K562 (cell line): ENCODE data around the gene SOCS4. TPM values are rescaled to one million over a fixed set of nuclear protein-coding genes. Genes with fewer than 3 reads are reported as not detected.

Experiments used
- ATAC-seq: fragments of 200-7000 bp; cut with Tn5 transposase; 3 replicates; pipeline ENCODE4 v1.9.1; 2020; ENCODE audit warnings: moderate library complexity
- BruUV-seq: library from RNA; stranded (reverse); fragments of 400-500 nt; replicated peaks from 2 replicates; lab custom pipeline; 2021; lab: Mats Ljungman, UMichigan
- CTCF ChIA-PET: fragments of 300-600 bp; formaldehyde crosslinking; extraction: SDS; loops from one replicate; lab custom pipeline; 2021; ENCODE audit warnings: low intra/inter-chr PET ratio; lab: Yijun Ruan, JAX
- POLR2A ChIA-PET: fragments of 300-600, 350-650 bp; sonication (Branson Sonifier 250); formaldehyde crosslinking; extraction: SDS; loops from one replicate; lab custom pipeline; 2021; ENCODE audit warnings: antibody characterized with exemption, inconsistent platforms; lab: Yijun Ruan, JAX
- DNase-seq, 4 experiments: peaks; one replicate each; pipeline versions ENCODE4 v3.0.0 to v3.0.0-alpha.2; 2011 to 2018; ENCODE audit warnings: low spot score in 3 of 4, mixed read lengths in 3 of 4; ENCODE audit errors: extremely low read depth in 1 of 4
- FAIRE-seq: peaks from 2 replicates; lab custom pipeline; 2011; peaks lifted over from hg19 to GRCh38; lab: Jason Lieb, UNC
- H2AFZ ChIP-seq: 2 replicates; pipeline ENCODE4 v1.6.0; 2011; ENCODE audit warnings: low read depth, low read length, control low read depth, inconsistent platforms
- H3K27ac ChIP-seq: fragments of 200-600 bp; 3 replicates; pipeline ENCODE4 v1.8.0; 2011; ENCODE audit warnings: low read depth, mild to moderate bottlenecking, control low read depth, inconsistent platforms, low read length, moderate library complexity, mixed read lengths; ENCODE audit errors: extremely low read depth
- H3K27me3 ChIP-seq, 2 experiments: fragments of 300-600 bp in 1 of 2; 2 replicates in 1 of 2; 3 replicates in 1 of 2; pipeline versions ENCODE4 v1.6.0 to v1.8.0; 2011; ENCODE audit warnings: inconsistent platforms in 2 of 2, low read length in 2 of 2, mild to moderate bottlenecking in 1 of 2, mixed read lengths in 1 of 2, moderate library complexity in 1 of 2; ENCODE audit not compliant: control insufficient read depth in 2 of 2, insufficient read depth in 2 of 2
- H3K36me3 ChIP-seq: fragments of 300-600 bp; 3 replicates; pipeline ENCODE4 v1.8.0; 2011; ENCODE audit warnings: mild to moderate bottlenecking, low read length, inconsistent platforms; ENCODE audit not compliant: control insufficient read depth, insufficient read depth
- H3K4me1 ChIP-seq, 2 experiments: fragments of 200-600 bp in 1 of 2; replicated peaks in 1 of 2; 2 replicates in 1 of 2; 3 replicates in 1 of 2; pipeline versions ENCODE4 v1.5.1 to v1.8.0; 2011; ENCODE audit warnings: inconsistent platforms in 2 of 2, low read length in 2 of 2, mild to moderate bottlenecking in 1 of 2, mixed read lengths in 1 of 2, moderate library complexity in 1 of 2; ENCODE audit not compliant: control insufficient read depth in 2 of 2, insufficient read depth in 2 of 2
- H3K4me2 ChIP-seq: 2 replicates; pipeline ENCODE4 v1.6.1; 2011; ENCODE audit warnings: low read length, control low read depth, inconsistent platforms, mixed read lengths; ENCODE audit not compliant: insufficient read depth
- H3K4me3 ChIP-seq: fragments of 200-600 bp; sonication (generic), shearing (Covaris generic); 2 replicates; pipeline ENCODE4 v1.5.1; 2016; ENCODE audit warnings: control low read depth, inconsistent platforms
- H3K79me2 ChIP-seq: fragments of 200-600 bp; 3 replicates; pipeline ENCODE4 v1.8.0; 2011; ENCODE audit warnings: low read length, inconsistent platforms; ENCODE audit not compliant: control insufficient read depth, insufficient read depth
- H3K9ac ChIP-seq, 2 experiments: 2 replicates each; pipeline versions ENCODE4 v1.6.0 to v1.6.1; 2011; ENCODE audit warnings: low read depth in 2 of 2, low read length in 2 of 2, control low read depth in 1 of 2, inconsistent platforms in 1 of 2, mild to moderate bottlenecking in 1 of 2, mixed read lengths in 1 of 2; ENCODE audit not compliant: insufficient read depth in 1 of 2
- H3K9me1 ChIP-seq: one replicate; pipeline ENCODE4 v1.6.0; 2011; ENCODE audit warnings: inconsistent platforms, mild to moderate bottlenecking, low read length, moderate library complexity; ENCODE audit not compliant: control insufficient read depth, insufficient read depth
- H3K9me3 ChIP-seq: replicated peaks from 2 replicates; pipeline ENCODE4 v1.5.1; 2011; ENCODE audit warnings: low read depth, low read length, inconsistent platforms; ENCODE audit not compliant: control insufficient read depth, insufficient read depth
- H4K20me1 ChIP-seq: replicated peaks from 2 replicates; pipeline ENCODE4 v1.6.1; 2011; ENCODE audit warnings: low read length, inconsistent platforms, mixed read lengths; ENCODE audit not compliant: control insufficient read depth, insufficient read depth
- ADNP ChIP-seq: fragments of 200-800 bp; sonication (Bioruptor generic); IDR thresholded peaks from 2 replicates; pipeline ENCODE4 v1.6.1; 2016; ENCODE audit warnings: missing genetic modification characterization, missing compliant biosample characterization
- FOXA1 ChIP-seq: fragments of 450-650 bp; IDR thresholded peaks from 2 replicates; pipeline ENCODE4 v1.6.1; 2016; ENCODE audit warnings: mild to moderate bottlenecking, borderline replicate concordance
- HNRNPH1 ChIP-seq: fragments of 200-400 bp; formaldehyde crosslinking; optimal IDR thresholded peaks from 2 replicates; pipeline ENCODE3; 2017; ENCODE audit warnings: low read depth, mild to moderate bottlenecking, low read length, moderate library complexity
- LEF1 ChIP-seq: fragments of 450-650 bp; IDR thresholded peaks from 2 replicates; pipeline ENCODE4 v1.6.1; 2016; ENCODE audit warnings: mild to moderate bottlenecking
- NUFIP1 ChIP-seq: fragments of 450-650 bp; IDR thresholded peaks from 2 replicates; pipeline ENCODE4 v1.6.1; 2018; ENCODE audit not compliant: partially characterized antibody
- PYGO2 ChIP-seq: fragments of 450-650 bp; IDR thresholded peaks from 2 replicates; pipeline ENCODE4 v1.6.1; 2016; ENCODE audit warnings: mild to moderate bottlenecking, missing genetic modification characterization, moderate library complexity, missing compliant biosample characterization
- RBBP5 ChIP-seq: fragments of 200-600 bp; sonication (generic); IDR thresholded peaks from 2 replicates; pipeline ENCODE4 v1.6.1; 2012; ENCODE audit warnings: borderline replicate concordance, mild to moderate bottlenecking, low read length, control low read depth, inconsistent platforms; ENCODE audit not compliant: insufficient read depth, poor library complexity, severe bottlenecking
- SMC3 ChIP-seq: conservative IDR thresholded peaks from 2 replicates; pipeline ENCODE4 v1.6.1; 2011; ENCODE audit warnings: low read depth, low read length, improper control_type of control experiment; ENCODE audit not compliant: insufficient read depth
- TFAM ChIP-seq: fragments of 250-450 bp; sonication (Bioruptor Pico); conservative IDR thresholded peaks from 2 replicates; pipeline ENCODE4 v1.5.0; 2021; ENCODE audit warnings: mild to moderate bottlenecking, moderate library complexity
- ZNF143 ChIP-seq: sonication (generic); formaldehyde crosslinking; IDR thresholded peaks from 2 replicates; pipeline ENCODE4 v1.9.0; 2022; ENCODE audit warnings: mild to moderate bottlenecking, missing genetic modification reagents
- ZNF766 ChIP-seq: fragments of 200-800 bp; sonication (Bioruptor generic); conservative IDR thresholded peaks from 2 replicates; pipeline ENCODE4 v1.6.1; 2016; ENCODE audit warnings: missing genetic modification characterization, missing compliant biosample characterization
- WGBS: fragments of 100-300 bp; shearing (Covaris generic); methylation state at CpG from one replicate; pipeline ENCODE4 v1.1.6; 2016; ENCODE audit warnings: low coverage, mixed read lengths; ENCODE audit not compliant: insufficient coverage; ENCODE audit errors: missing lambda C conversion rate; 5-methylcytosine and 5-hydroxymethylcytosine counted together
- in situ Hi-C: fragments of 300-500 bp; cut with MboI; formaldehyde crosslinking; loops from 4 replicates; pipeline ENCODE4 v1.15.0; 2018; ENCODE audit warnings: inconsistent platforms, mixed read lengths
- intact Hi-C: fragments of 100-400 bp; cut with micrococcal nuclease; formaldehyde crosslinking; loops from 2 replicates; pipeline ENCODE4 v1.14.2; 2022
- polyA plus RNA-seq, 8 experiments: library from polyadenylated mRNA; depleted of rRNA in 4 of 8; stranded (reverse) in 5 of 8; unstranded in 3 of 8; fragments of >200 nt; fragmentation: Nextera tagmentation in 2 of 8; fragmentation: Illumina TruSeq in 1 of 8; extraction: Ambion mirVana in 2 of 8; extraction: Trizol in 1 of 8; gene quantifications; 2 replicates each; pipeline versions ENCODE4 v1.2.1 to v1.2.3, GENCODE V29; 2011 to 2014; ENCODE audit warnings: inconsistent platforms in 1 of 8, missing spikeins in 1 of 8
- total RNA-seq, 7 experiments: library from RNA; depleted of rRNA in 6 of 7; stranded (reverse); fragments of >200 nt in 6 of 7; fragmentation: Illumina TruSeq in 2 of 7; extraction: Trizol in 2 of 7; gene quantifications; 2 replicates each; pipeline versions ENCODE4 v1.2.1 to v1.2.3, GENCODE V29; 2011 to 2021; ENCODE audit warnings: low replicate concordance in 1 of 7
- TF ChIP-seq, protein P1 (sequence below): IDR thresholded peaks from 3 replicates; pipeline ENCODE4 v1.6.1; 2011; ENCODE audit warnings: borderline replicate concordance, mild to moderate bottlenecking, moderate library complexity; ENCODE audit not compliant: insufficient read length; ENCODE audit errors: extremely low read depth
- TF ChIP-seq, protein P2 (sequence below): fragments of 150-350 bp; IDR thresholded peaks from 2 replicates; pipeline ENCODE4 v1.6.1; 2014; ENCODE audit warnings: low read depth, mild to moderate bottlenecking, low read length, borderline replicate concordance

Gene SOCS4
- total and polyA plus RNA-seq, 9 of the 15 experiments (the other 6 are each of a cell fraction or from before 2014, with no cell fraction given): 2.6 to 12.7 (median 9.7) TPM

- Histone ChIP-seq H3K36me3 (no peaks in the 10 kb centered on the region), H3K4me1 (no peaks in the 10 kb centered on the region), H4K20me1 (no peaks in the 10 kb centered on the region), H3K9me1 (no peaks in the 10 kb centered on the region), H3K27ac (no peak overlapping the region), H3K9ac (no peak overlapping the region), H3K9me3 (no peaks in the 10 kb centered on the region), H3K79me2 (no peaks in the 10 kb centered on the region), H3K4me3 (no peak overlapping the region), H3K4me2 (no peak overlapping the region), H3K27me3 (no peaks in the 10 kb centered on the region), H2AFZ (no peak overlapping the region)
- 36% methylated on average over 4 of the region's 4 CpGs for WGBS
- no TSS peak for BruUV-seq
- DNase-seq: no peak
- CTCF ChIA-PET: no interaction called here
- intact Hi-C loops (loop anchor here (5.0 kb wide), 1 partner anchor 47 kb away; no protein-coding TSS in a partner anchor), in situ Hi-C loops (no loop called here)
- POLR2A ChIA-PET: interaction anchor here (1.3 kb wide), 1 partner anchor 11 kb away, joined by 3 read pairs; no protein-coding TSS in a partner anchor
- no peak for FAIRE-seq
- no peak for ATAC-seq
- TF ChIP-seq HNRNPH1 (no peak), LEF1 (no peak), ADNP (no peak), FOXA1 (no peak), SMC3 (no peak), ZNF766 (CRISPR knock-in tag) (no peak), RBBP5 (no peak), ZNF143 (CRISPR knock-in tag) (no peak), TFAM (CRISPR knock-in tag) (no peak), PYGO2 (tag) (no peak), NUFIP1 (no peak)
- TF ChIP-seq, protein P1, sequence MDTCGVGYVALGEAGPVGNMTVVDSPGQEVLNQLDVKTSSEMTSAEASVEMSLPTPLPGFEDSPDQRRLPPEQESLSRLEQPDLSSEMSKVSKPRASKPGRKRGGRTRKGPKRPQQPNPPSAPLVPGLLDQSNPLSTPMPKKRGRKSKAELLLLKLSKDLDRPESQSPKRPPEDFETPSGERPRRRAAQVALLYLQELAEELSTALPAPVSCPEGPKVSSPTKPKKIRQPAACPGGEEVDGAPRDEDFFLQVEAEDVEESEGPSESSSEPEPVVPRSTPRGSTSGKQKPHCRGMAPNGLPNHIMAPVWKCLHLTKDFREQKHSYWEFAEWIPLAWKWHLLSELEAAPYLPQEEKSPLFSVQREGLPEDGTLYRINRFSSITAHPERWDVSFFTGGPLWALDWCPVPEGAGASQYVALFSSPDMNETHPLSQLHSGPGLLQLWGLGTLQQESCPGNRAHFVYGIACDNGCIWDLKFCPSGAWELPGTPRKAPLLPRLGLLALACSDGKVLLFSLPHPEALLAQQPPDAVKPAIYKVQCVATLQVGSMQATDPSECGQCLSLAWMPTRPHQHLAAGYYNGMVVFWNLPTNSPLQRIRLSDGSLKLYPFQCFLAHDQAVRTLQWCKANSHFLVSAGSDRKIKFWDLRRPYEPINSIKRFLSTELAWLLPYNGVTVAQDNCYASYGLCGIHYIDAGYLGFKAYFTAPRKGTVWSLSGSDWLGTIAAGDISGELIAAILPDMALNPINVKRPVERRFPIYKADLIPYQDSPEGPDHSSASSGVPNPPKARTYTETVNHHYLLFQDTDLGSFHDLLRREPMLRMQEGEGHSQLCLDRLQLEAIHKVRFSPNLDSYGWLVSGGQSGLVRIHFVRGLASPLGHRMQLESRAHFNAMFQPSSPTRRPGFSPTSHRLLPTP: no peak
- TF ChIP-seq, protein P2, sequence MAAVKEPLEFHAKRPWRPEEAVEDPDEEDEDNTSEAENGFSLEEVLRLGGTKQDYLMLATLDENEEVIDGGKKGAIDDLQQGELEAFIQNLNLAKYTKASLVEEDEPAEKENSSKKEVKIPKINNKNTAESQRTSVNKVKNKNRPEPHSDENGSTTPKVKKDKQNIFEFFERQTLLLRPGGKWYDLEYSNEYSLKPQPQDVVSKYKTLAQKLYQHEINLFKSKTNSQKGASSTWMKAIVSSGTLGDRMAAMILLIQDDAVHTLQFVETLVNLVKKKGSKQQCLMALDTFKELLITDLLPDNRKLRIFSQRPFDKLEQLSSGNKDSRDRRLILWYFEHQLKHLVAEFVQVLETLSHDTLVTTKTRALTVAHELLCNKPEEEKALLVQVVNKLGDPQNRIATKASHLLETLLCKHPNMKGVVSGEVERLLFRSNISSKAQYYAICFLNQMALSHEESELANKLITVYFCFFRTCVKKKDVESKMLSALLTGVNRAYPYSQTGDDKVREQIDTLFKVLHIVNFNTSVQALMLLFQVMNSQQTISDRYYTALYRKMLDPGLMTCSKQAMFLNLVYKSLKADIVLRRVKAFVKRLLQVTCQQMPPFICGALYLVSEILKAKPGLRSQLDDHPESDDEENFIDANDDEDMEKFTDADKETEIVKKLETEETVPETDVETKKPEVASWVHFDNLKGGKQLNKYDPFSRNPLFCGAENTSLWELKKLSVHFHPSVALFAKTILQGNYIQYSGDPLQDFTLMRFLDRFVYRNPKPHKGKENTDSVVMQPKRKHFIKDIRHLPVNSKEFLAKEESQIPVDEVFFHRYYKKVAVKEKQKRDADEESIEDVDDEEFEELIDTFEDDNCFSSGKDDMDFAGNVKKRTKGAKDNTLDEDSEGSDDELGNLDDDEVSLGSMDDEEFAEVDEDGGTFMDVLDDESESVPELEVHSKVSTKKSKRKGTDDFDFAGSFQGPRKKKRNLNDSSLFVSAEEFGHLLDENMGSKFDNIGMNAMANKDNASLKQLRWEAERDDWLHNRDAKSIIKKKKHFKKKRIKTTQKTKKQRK: no peak
These were observed 58.1 kb downstream of the SOCS4 start for GRCh38 chr14:55085060-55085660.
